ENCODE measurements around the gene DMPK.

DMPK gene

DNA sequence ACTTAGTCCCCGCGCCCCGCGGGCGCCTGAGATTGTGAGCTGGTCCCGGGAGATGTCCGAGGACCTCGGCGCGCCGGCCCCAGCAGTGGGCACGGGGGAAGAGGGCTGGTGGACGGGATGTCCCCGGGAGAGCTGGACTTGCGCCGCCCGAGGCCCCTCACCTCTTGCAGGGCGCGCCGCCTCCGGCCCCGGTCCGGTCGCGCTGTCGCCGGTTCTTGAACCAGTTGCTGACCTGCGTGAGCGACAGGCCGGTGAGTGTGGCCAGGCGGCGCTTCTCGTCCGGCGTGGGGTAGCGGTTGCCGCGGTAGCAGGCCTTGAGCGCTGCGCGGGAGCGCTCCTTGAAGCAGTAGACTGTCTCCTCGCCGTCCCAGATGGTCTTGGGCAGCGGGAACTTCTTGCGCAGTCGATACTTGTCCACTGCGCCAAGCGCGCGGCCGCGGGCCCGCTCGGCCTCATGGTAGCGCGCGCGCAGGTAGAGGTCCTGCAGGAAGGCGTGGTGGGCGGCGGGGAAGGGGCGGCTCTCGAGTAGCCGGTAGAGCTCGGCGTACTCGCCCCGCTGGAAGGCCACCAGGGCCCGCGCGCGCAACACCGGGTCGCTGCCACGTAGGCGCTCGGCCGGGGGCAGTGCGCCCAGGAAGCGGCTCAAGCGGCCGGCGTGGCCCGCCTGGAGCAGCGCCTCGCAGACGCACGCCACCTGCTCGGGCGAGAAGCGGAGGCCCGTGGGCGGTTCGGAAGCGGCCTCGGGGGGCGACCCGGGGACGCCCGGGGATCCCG lies 14.2 kb downstream of the DMPK start:
- TF ChIP-seq, protein P1, sequence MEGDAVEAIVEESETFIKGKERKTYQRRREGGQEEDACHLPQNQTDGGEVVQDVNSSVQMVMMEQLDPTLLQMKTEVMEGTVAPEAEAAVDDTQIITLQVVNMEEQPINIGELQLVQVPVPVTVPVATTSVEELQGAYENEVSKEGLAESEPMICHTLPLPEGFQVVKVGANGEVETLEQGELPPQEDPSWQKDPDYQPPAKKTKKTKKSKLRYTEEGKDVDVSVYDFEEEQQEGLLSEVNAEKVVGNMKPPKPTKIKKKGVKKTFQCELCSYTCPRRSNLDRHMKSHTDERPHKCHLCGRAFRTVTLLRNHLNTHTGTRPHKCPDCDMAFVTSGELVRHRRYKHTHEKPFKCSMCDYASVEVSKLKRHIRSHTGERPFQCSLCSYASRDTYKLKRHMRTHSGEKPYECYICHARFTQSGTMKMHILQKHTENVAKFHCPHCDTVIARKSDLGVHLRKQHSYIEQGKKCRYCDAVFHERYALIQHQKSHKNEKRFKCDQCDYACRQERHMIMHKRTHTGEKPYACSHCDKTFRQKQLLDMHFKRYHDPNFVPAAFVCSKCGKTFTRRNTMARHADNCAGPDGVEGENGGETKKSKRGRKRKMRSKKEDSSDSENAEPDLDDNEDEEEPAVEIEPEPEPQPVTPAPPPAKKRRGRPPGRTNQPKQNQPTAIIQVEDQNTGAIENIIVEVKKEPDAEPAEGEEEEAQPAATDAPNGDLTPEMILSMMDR (IDR thresholded peaks at IDR 0.05; ENCODE audit: low read depth, low read length), result no peak
- H3K4me3 ChIP-seq (ENCODE audit: low read depth, low read length), result peak overlapping the region; percentile 71

DNA sequence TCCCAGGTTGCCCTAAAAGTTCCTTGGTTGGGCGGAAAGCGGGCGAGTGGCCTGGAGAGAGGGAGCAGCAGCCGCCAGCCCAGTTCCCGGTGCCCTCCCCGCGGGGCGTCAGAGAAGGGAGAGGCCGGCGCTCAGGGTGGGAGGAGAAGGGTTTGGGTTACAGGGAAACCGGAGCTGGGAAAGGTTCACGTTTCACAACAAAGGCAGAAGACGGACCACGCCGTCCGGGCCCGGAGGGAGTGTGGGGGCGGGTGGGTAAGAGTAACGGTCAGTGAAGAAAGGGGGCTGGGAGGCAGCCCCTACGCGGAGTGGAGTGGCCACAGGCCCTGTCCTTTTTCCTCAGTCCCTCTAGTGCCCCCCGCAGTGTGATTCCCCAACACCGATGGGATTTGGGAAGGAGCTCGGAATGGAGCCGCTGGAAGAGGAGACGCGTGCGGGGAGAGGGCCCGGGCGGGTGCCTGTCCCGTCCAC lies 14.8 kb downstream of the DMPK start:
- TF ChIP-seq, protein P1 (IDR thresholded peaks at IDR 0.05; ENCODE audit: low read depth, low read length), result no peak
- H3K4me3 ChIP-seq (ENCODE audit: low read depth, low read length), result peak overlapping the region; percentile 71

DNA sequence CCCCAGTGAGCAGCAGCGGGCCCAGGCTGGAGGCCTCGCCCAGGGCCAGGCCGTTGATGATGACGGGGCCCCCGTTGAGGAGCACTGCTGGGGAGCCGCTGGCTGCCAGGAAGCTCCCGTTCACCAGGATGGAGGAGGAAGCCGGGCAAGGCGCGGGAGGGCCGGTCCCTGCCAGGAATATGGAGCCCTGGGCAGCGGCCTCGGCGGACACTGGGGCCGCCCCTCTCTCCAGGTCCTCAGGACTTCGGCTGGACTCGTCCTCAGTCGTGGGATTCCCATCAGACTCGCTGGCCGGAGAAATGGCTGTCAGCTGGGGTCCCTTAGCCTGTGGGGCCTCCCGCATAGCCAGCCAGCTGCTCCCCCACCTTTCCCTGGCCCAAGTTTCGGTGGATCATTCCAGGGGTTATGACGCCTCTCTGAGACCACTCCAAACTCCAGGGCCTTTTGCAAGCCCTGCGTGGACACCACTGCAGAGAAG lies 15.4 kb downstream of the DMPK start:
- H3K4me3 ChIP-seq (ENCODE audit: low read depth, low read length), result peak overlapping the region; percentile 71
- TF ChIP-seq, protein P1 (IDR thresholded peaks at IDR 0.05; ENCODE audit: low read depth, low read length), result no peak

- peak overlapping the region; percentile 71 for H3K4me3 ChIP-seq (ENCODE audit: low read depth, low read length)
- TF ChIP-seq, protein P1 (IDR thresholded peaks at IDR 0.05; ENCODE audit: low read depth, low read length), result no peak
Measured at GRCh38 chr19:45766296-45766868, 15.9 kb downstream of the DMPK start.

DNA sequence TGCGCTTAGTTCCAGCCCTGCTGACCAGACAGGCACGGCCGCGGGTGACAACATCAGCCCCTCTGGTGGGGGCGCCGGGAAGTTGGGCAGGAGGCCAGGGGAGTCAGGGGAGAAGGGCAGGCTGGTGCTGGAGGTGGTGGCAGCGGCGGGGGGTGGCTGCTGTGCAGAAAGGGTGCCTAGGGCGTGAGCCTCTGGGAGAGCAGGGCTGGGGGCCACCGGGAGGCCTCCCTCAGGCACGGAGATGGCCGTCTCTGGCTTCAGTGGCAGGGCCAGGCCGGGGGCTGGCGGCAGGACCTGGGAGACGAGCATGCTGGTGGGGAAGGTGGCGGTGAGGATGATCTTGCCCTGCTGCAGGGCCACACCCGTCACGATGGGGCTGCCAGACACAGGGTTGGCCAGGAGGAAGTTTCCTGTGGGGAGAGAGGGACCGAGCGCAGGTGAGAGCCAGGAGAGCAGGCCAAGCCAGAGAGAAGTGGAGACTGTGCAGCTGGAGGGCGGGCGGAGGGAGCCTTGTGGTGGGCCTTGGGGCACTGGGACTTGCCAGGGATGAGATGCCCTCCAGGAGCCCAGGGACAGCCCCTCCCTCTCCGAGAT lies 16.5 kb downstream of the DMPK start:
- H3K4me3 ChIP-seq (ENCODE audit: low read depth, low read length), result no peak overlapping the region
- TF ChIP-seq, protein P1 (IDR thresholded peaks at IDR 0.05; ENCODE audit: low read depth, low read length), result no peak

GRCh38 chr19:45764945-45765701 lies 17.2 kb downstream of the DMPK start:
- no peak overlapping the region for H3K4me3 ChIP-seq (ENCODE audit: low read depth, low read length)
- TF ChIP-seq, protein P1 (IDR thresholded peaks at IDR 0.05; ENCODE audit: low read depth, low read length), result no peak
